ENCODE measurements around the gene CSNK1A1L. TPM values are rescaled to one million over a fixed set of nuclear protein-coding genes. Genes with fewer than 3 reads are reported as not detected.
"Not testable (repeated sequence)": the region's sequence is repeated elsewhere in the genome, so short reads cannot be mapped to it uniquely, and the experiment has no call there.

CSNK1A1L gene
- total RNA-seq, 1 donor from 2014 or later, result not detected

DNA sequence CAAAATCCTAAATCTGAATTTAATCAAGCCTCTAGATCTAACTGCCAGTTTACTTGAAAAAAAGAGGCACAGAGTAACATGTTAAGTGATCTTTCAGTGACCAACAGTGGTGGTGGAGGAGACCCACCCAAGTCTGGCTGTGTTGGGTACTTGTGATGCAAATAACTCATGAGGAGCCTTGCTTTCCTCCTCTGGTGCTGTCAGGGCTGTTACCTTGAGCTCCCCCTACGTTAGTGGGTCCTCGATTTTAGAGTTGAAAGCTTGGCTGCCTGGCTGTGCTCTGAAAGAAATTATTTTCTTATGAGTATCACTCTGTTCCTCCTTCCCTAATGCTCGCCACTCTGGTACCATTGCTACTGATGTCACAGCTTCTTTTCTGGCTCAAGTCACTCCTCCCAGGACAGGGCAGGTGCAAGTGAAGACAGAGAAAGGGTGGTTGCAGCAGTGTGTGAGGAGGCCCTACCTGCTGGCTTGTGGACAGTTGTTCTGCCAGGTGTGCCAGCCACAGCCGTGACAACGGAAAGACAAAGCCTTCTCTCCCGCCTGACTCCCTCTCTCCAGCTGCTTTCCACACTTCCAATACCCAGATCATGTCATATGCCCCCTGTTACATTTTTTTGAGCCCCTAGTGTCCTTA, 39.5 kb downstream of the CSNK1A1L start:
- no peaks in the 10 kb centered on the region for H3K9me3 Mint-ChIP-seq (ENCODE audit: low read depth)
- H3K27me3 Mint-ChIP-seq, result no peaks in the 10 kb centered on the region
- H3K4me3 Mint-ChIP-seq (ENCODE audit: low read depth), result no peak overlapping the region
- H3K36me3 Mint-ChIP-seq (ENCODE audit: insufficient read depth), result no peaks in the 10 kb centered on the region
- DNase-seq (ENCODE audit: low spot score, unreplicated experiment), result no peak
- TF ChIP-seq, protein P1, sequence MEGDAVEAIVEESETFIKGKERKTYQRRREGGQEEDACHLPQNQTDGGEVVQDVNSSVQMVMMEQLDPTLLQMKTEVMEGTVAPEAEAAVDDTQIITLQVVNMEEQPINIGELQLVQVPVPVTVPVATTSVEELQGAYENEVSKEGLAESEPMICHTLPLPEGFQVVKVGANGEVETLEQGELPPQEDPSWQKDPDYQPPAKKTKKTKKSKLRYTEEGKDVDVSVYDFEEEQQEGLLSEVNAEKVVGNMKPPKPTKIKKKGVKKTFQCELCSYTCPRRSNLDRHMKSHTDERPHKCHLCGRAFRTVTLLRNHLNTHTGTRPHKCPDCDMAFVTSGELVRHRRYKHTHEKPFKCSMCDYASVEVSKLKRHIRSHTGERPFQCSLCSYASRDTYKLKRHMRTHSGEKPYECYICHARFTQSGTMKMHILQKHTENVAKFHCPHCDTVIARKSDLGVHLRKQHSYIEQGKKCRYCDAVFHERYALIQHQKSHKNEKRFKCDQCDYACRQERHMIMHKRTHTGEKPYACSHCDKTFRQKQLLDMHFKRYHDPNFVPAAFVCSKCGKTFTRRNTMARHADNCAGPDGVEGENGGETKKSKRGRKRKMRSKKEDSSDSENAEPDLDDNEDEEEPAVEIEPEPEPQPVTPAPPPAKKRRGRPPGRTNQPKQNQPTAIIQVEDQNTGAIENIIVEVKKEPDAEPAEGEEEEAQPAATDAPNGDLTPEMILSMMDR (IDR thresholded peaks at IDR 0.05; ENCODE audit: unreplicated experiment), result no peak
- H3K27ac Mint-ChIP-seq, result no peak overlapping the region
- no peaks in the 10 kb centered on the region for H3K4me1 Mint-ChIP-seq (ENCODE audit: low read depth)

DNA sequence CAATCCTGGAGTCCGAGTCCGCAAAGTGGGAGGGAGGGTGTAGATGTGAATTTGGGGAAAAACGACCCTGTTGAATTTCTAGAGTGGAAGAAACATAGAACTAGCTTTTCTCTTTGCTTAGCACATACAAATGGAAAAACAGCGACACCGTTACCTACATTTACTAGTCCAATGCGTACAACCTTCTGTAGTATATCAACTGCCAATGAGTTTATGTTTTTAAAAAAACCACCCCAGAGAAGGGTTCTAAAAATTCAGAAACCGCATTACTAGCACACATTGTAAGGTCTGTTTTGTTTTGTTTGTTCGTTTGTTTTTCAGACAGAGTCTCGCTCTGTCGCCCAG, 45.6 kb downstream of the CSNK1A1L start:
- no peaks in the 10 kb centered on the region for H3K27me3 Mint-ChIP-seq

DNA sequence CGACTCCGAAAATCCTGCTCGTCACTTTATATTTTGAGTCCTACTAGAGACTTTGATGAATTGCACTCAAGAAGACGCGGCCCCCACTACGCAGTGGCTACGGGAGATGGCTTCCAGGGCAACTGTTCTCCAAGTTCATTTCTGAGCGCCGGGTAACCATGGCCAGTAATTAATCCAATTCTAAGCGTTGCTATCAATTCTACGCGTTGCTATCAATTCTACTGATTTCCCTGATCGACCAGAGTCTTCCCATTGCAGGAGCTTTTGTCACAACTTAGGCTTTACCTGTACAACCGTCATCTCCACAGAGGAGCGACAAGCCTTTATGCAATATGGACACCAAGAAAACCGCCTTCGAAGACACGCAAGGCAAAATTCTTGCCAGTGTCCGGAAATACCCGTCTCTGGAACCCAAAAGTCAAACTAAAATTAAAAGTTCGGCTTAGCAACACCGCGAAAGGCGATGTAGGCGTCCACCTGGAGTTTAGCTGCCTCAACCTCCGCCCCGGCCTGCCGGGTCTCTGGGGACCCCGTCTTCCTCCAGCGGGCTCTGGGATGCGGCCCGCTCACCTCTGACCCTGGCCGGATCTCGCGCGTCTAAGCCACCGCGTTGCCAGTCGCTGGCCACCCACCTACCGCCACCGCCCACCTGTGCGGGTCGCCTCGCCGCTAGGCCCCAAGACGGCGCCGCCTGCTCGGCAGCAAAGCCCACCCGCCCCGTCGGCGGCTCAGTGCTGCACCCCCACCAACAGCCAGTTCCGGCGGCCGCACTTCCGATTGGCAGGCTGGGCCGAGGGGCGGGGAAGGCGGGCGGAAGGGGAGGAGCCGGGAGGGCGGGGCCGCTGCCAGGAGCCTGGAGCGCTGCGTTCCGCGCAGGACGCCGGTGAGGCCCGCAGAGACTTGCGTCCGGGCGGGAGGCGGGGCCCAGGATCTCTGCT, 46.3 kb downstream of the CSNK1A1L start, which contains the start of gene SUPT20H:
TSS of gene SUPT20H (minus strand) at position 779 of the 938 bp plus-strand sequence. CDS start 8,198 bp downstream, outside the sequence.
- H3K9me3 Mint-ChIP-seq (ENCODE audit: low read depth), result no peaks in the 10 kb centered on the region
- peak within 1 kb of the TSS; percentile 99 for H3K27ac Mint-ChIP-seq
- H3K4me3 Mint-ChIP-seq (ENCODE audit: low read depth), result peak within 1 kb of the TSS; percentile 90
- DNase-seq (ENCODE audit: low spot score, unreplicated experiment), result peak; percentile 94
- TF ChIP-seq, protein P1 (IDR thresholded peaks at IDR 0.05; ENCODE audit: unreplicated experiment), result no peak
- H3K36me3 Mint-ChIP-seq (ENCODE audit: insufficient read depth), result peaks cover 21% of the 10 kb centered on the region
- H3K4me1 Mint-ChIP-seq (ENCODE audit: low read depth), result peaks cover 6% of the 10 kb centered on the region
- H3K27me3 Mint-ChIP-seq, result no peaks in the 10 kb centered on the region

More for the DNA sequence above, 45.6 kb downstream of the CSNK1A1L start:
- H3K9me3 Mint-ChIP-seq (ENCODE audit: low read depth), result no peaks in the 10 kb centered on the region
- TF ChIP-seq, protein P1 (IDR thresholded peaks at IDR 0.05; ENCODE audit: unreplicated experiment), result no peak
- peak overlapping the region; percentile 90 for H3K4me3 Mint-ChIP-seq (ENCODE audit: low read depth)
- H3K36me3 Mint-ChIP-seq (ENCODE audit: insufficient read depth), result peaks cover 17% of the 10 kb centered on the region
- no peak for DNase-seq (ENCODE audit: low spot score, unreplicated experiment)
- peaks cover 6% of the 10 kb centered on the region for H3K4me1 Mint-ChIP-seq (ENCODE audit: low read depth)
- H3K27ac Mint-ChIP-seq, result peak overlapping the region; percentile 99

DNA sequence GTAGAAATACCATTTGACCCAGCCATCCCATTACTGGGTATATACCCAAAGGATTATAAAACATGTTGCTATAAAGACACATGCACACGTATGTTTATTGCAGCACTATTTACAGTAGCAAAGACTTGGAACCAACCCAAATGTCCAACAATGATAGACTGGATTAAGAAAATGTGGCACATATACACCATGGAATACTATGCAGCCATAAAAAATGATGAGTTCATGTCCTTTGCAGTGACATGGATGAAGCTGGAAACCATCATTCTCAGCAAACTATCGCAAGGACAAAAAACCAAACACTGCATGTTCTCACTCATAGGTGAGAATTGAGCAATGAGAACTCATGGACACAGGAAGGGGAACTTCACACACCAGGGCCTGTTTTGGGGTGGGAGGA, 49.2 kb downstream of the CSNK1A1L start:
- not testable (repeated sequence) for H3K4me3 Mint-ChIP-seq (ENCODE audit: low read depth); H3K27ac Mint-ChIP-seq; DNase-seq (ENCODE audit: low spot score, unreplicated experiment); H3K9me3 Mint-ChIP-seq (ENCODE audit: low read depth); H3K27me3 Mint-ChIP-seq
- Mint-ChIP-seq H3K4me1 (ENCODE audit: low read depth) (peaks cover 11% of the 10 kb centered on the region), H3K36me3 (ENCODE audit: insufficient read depth) (peaks cover 37% of the 10 kb centered on the region)

Other genes starting within 250 kb of the CSNK1A1L start
- 10.5 and 11.1 TPM in 2 replicates for gene SMAD9, start 185.4 kb downstream of the CSNK1A1L start, total RNA-seq
- 29.2 and 34.6 TPM in 2 replicates for gene ALG5, start 106.3 kb downstream of the CSNK1A1L start, total RNA-seq
- gene EXOSC8, start 104.9 kb downstream of the CSNK1A1L start, total RNA-seq, result 65.6 and 75.0 TPM in 2 replicates
- 108 and 116 TPM in 2 replicates for gene SUPT20H, start 46.0 kb downstream of the CSNK1A1L start, total RNA-seq